Left lung (tissue), 10 donors: ENCODE results near the gene GXYLT1. TPM values are rescaled to one million over a fixed set of nuclear protein-coding genes. Genes with fewer than 3 reads are reported as not detected.

Experiments
- ATAC-seq: fragments of 200-7000 bp; cut with Tn5 transposase; one replicate; pipeline ENCODE4 v1.9.1; 2020; ENCODE audit warnings: moderate library complexity
- DNase-seq, 4 donors: peaks; one replicate each; pipeline ENCODE4 v3.0.0-alpha.2; 2013 to 2020
- H3K27ac ChIP-seq, 2 donors: fragments of 200-600 bp; sonication (generic) in 1 of 2; one replicate each; pipeline versions ENCODE4 v1.5.0 to v1.8.0; 2020 to 2021
- H3K27me3 ChIP-seq, 2 donors: fragments of 200-600 bp; sonication (generic) in 1 of 2; one replicate each; pipeline versions ENCODE4 v1.5.0 to v1.8.0; 2020 to 2021
- H3K36me3 ChIP-seq, 2 donors: fragments of 200-600 bp; sonication (generic) in 1 of 2; one replicate each; pipeline versions ENCODE4 v1.5.0 to v1.8.0; 2020 to 2021
- H3K4me1 ChIP-seq, 2 donors: fragments of 200-600 bp; one replicate each; pipeline ENCODE4 v1.8.0; 2021
- H3K4me3 ChIP-seq, 2 donors: fragments of 200-600 bp; sonication (generic) in 1 of 2; one replicate each; pipeline versions ENCODE4 v1.5.0 to v1.8.0; 2020 to 2021; ENCODE audit warnings: mild to moderate bottlenecking in 1 of 2
- H3K9me3 ChIP-seq, 2 donors: fragments of 200-600 bp; sonication (generic) in 1 of 2; one replicate each; pipeline versions ENCODE4 v1.5.0 to v1.8.0; 2020 to 2021
- intact Hi-C, 2 donors: fragments of 100-400 bp; cut with DNase I; formaldehyde crosslinking; loops; one replicate each; pipeline versions ENCODE4 v1.11.2 to v1.14.2; 2022
- polyA plus RNA-seq, 6 donors: library from polyadenylated mRNA; unstranded; fragments of 120-200 nt; gene quantifications; one replicate each; pipeline ENCODE4 v1.2.1, GENCODE V29; 2013; ENCODE audit not compliant: insufficient read length in 6 of 6
- total RNA-seq, 2 donors: library from RNA; stranded (reverse); fragmentation: NEBNext Ultra II Directional; extraction: Animal tissue kit (Norgen Biotek cat#: 25700); gene quantifications; one replicate each; pipeline ENCODE4 v1.2.1, GENCODE V29; 2021
- TF ChIP-seq, protein P1 (sequence below), 2 donors: fragments of 200-600 bp; sonication (generic) in 1 of 2; IDR thresholded peaks; one replicate each; pipeline versions ENCODE4 v1.5.0 to v1.8.0; 2021; ENCODE audit warnings: antibody characterized with exemption in 2 of 2
- donor health status: DM: no; HTN: yes; CAD: no.
- donor health status: DM: no; HTN: no; CAD: no.

GXYLT1 gene
- total and polyA plus RNA-seq, 8 donors = 14.5 to 23.9 (median 20.8) TPM

DNA sequence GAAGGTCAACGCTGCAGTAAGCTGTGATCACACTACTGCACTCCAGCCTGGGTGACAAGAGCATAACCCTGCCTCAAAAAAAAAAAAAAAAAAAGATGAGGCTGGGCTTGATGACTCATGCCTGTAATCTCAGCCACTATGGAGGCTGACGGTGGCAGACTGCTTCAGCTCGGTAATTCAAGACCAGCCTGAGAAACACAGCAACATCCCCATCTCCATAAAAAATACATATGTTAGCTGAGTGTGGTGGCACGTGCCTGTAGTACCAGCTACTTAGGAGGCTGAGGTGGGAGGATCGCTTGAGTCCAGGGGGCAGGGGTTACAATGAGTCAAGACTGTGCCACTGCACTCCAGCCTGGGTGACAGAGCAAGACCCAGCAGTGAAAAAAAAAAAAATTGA lies 50.4 kb downstream of the GXYLT1 start:
- Histone ChIP-seq H3K27me3 (no peaks in the 10 kb centered on the region), H3K27ac (no peak overlapping the region), H3K36me3 (peaks cover 0 to 14% of the 10 kb centered on the region in 2 donors), H3K4me1 (peaks cover 0 to 12% of the 10 kb centered on the region in 2 donors), H3K9me3 (no peaks in the 10 kb centered on the region), H3K4me3 (no peak overlapping the region)
- TF ChIP-seq, protein P1, sequence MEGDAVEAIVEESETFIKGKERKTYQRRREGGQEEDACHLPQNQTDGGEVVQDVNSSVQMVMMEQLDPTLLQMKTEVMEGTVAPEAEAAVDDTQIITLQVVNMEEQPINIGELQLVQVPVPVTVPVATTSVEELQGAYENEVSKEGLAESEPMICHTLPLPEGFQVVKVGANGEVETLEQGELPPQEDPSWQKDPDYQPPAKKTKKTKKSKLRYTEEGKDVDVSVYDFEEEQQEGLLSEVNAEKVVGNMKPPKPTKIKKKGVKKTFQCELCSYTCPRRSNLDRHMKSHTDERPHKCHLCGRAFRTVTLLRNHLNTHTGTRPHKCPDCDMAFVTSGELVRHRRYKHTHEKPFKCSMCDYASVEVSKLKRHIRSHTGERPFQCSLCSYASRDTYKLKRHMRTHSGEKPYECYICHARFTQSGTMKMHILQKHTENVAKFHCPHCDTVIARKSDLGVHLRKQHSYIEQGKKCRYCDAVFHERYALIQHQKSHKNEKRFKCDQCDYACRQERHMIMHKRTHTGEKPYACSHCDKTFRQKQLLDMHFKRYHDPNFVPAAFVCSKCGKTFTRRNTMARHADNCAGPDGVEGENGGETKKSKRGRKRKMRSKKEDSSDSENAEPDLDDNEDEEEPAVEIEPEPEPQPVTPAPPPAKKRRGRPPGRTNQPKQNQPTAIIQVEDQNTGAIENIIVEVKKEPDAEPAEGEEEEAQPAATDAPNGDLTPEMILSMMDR (IDR thresholded peaks at IDR 0.05) = no peak
- ATAC-seq (peak; percentile 29), DNase-seq (no peak)
- intact Hi-C loops = no loop called here

DNA sequence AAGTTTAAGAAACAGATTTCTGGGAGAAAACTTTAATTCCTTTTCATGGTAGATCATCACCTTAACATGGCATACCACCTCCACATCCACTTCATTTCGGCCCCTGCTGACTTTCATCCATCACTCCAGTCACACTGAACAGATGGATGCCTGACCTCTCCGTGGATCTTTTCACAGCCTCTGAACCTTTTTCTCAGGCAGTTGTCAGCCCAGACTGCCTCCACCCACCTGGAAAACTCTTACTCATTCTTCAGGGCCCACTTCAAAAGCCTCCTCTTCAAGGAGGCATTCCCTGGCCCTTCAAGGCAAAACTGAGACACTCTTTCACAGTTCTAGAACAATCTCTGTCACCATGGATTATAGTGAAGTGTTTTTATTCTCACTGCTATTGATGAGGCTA lies 52.9 kb downstream of the GXYLT1 start:
- H3K27me3 ChIP-seq = no peaks in the 10 kb centered on the region
- TF ChIP-seq, protein P1 (IDR thresholded peaks at IDR 0.05) = no peak
- peaks cover 0 to 15% of the 10 kb centered on the region in 2 donors for H3K36me3 ChIP-seq
- DNase-seq (no peak), ATAC-seq (peak; percentile 58)
- H3K9me3 ChIP-seq = no peaks in the 10 kb centered on the region
- intact Hi-C loops = no loop called here
- peaks cover 0 to 6% of the 10 kb centered on the region in 2 donors for H3K4me1 ChIP-seq
- no peak overlapping the region for H3K4me3 ChIP-seq
- H3K27ac ChIP-seq = no peak overlapping the region

DNA sequence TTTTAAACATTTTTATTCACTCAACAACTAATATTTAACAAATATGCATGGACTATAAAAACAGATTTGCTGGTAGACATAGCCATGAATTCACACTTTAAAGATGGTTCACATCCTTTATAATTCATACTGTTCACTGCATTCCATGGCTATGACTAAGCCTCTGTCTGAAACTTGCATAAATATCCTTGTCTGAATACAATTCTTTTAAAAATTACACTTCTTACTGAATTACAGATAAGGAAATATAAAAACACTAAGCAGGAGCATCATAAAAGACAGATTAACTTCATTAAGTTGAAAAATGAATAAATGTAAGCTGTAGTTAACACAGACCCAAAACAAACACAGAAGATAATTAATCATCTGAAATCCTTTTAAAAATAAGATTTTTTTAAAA lies 53.8 kb downstream of the GXYLT1 start:
- H3K9me3 ChIP-seq = no peaks in the 10 kb centered on the region
- no peaks in the 10 kb centered on the region for H3K27me3 ChIP-seq
- TF ChIP-seq, protein P1 (IDR thresholded peaks at IDR 0.05) = no peak
- H3K36me3 ChIP-seq = peaks cover 0 to 14% of the 10 kb centered on the region in 2 donors
- H3K4me1 ChIP-seq = peaks cover 0 to 6% of the 10 kb centered on the region in 2 donors
- no peak for DNase-seq
- ATAC-seq = peak; percentile 52
- H3K4me3 ChIP-seq = no peak overlapping the region
- intact Hi-C loops = no loop called here
- H3K27ac ChIP-seq = no peak overlapping the region

DNA sequence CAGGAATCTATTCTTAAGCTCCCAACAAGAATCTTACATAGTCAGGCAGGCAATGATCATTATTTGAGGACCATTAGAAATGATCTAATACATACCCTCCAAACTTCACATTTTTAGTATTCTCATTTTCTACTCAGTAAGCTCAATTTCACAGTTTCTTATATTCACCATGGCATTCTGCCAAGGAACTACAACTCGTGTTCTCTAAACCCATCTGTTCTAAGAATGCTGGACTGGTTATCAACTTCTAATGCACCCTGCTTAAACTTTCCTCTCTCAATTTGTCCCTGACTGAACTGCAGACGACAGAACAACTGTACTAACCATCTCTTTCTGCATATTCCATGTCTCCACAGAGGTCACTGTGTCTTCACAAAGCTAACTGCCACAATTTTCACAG lies 58.6 kb downstream of the GXYLT1 start:
- no peak overlapping the region for H3K4me3 ChIP-seq
- H3K36me3 ChIP-seq = peaks cover 0 to 18% of the 10 kb centered on the region in 2 donors
- no peak for ATAC-seq
- intact Hi-C loops = no loop called here
- no peaks in the 10 kb centered on the region for H3K9me3 ChIP-seq
- TF ChIP-seq, protein P1 (IDR thresholded peaks at IDR 0.05) = no peak
- no peaks in the 10 kb centered on the region for H3K27me3 ChIP-seq
- no peak overlapping the region for H3K27ac ChIP-seq
- peak in 2 of 4 donors; percentile 5 to 28 for DNase-seq
- no peaks in the 10 kb centered on the region for H3K4me1 ChIP-seq

DNA sequence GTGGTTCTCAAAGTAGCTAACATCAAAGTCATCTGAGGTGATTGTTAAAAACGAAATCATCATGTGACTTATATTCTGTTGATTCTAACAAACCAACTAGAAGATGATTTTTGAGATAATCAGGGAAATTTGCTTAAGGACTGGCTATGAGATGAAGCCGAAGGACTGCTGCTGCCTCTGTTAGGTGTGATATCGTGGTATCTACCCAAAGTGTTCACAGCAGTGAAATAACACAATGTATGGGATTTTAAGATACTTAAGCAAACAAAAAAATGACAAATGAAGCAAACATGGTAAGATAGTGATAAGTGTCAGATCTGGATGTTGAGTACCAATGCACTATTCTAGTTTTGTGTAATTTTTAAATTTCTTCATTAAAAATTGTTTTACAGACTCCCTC lies 59.1 kb downstream of the GXYLT1 start:
- Histone ChIP-seq H3K9me3 (no peaks in the 10 kb centered on the region), H3K36me3 (peaks cover 0 to 18% of the 10 kb centered on the region in 2 donors), H3K27me3 (no peaks in the 10 kb centered on the region), H3K27ac (no peak overlapping the region), H3K4me3 (no peak overlapping the region), H3K4me1 (no peaks in the 10 kb centered on the region)
- ATAC-seq (no peak), DNase-seq (no peak)
- intact Hi-C loops = no loop called here
- TF ChIP-seq, protein P1 (IDR thresholded peaks at IDR 0.05) = no peak
